KMS-11 (cell line): ENCODE measurements around the gene GPR162.
"Not testable (repeated sequence)": the region's sequence is repeated elsewhere in the genome, so short reads cannot be mapped to it uniquely, and the experiment has no call there.

Experiments
- H2AFZ ChIP-seq: fragments of 200-600 bp; sonication (generic); 2 replicates; pipeline ENCODE4 v1.6.1; 2016; ENCODE audit warnings: antibody characterized with exemption, mixed run types, low read depth
- H3K27ac ChIP-seq: fragments of 200-600 bp; sonication (generic); 2 replicates; pipeline ENCODE4 v1.6.1; 2016; ENCODE audit warnings: mild to moderate bottlenecking, mixed run types
- H3K27me3 ChIP-seq: fragments of 200-600 bp; sonication (generic); 2 replicates; pipeline ENCODE4 v1.6.1; 2017; ENCODE audit warnings: mild to moderate bottlenecking, low read depth, mixed run types, moderate library complexity; ENCODE audit not compliant: insufficient read depth
- H3K36me3 ChIP-seq: fragments of 200-600 bp; sonication (generic); 2 replicates; pipeline ENCODE4 v1.6.1; 2017; ENCODE audit warnings: mild to moderate bottlenecking, mixed run types; ENCODE audit not compliant: insufficient read depth
- H3K4me1 ChIP-seq: fragments of 200-600 bp; sonication (generic); 2 replicates; pipeline ENCODE4 v1.6.1; 2016; ENCODE audit warnings: mild to moderate bottlenecking, low read depth, mixed run types; ENCODE audit not compliant: poor library complexity, severe bottlenecking
- H3K4me2 ChIP-seq: fragments of 200-600 bp; sonication (generic); 2 replicates; pipeline ENCODE4 v1.7.0; 2016; ENCODE audit warnings: mild to moderate bottlenecking, mixed run types
- H3K4me3 ChIP-seq: fragments of 200-600 bp; sonication (generic); IDR thresholded peaks from 2 replicates; pipeline ENCODE4 v1.6.1; 2017; ENCODE audit warnings: low read depth, low read length, mixed read lengths; ENCODE audit not compliant: insufficient read depth
- H3K79me2 ChIP-seq: fragments of 200-600 bp; sonication (generic); 2 replicates; pipeline ENCODE4 v1.6.1; 2016; ENCODE audit warnings: low read depth, mixed run types; ENCODE audit not compliant: insufficient read depth
- H3K9ac ChIP-seq: fragments of 200-600 bp; sonication (generic); 2 replicates; pipeline ENCODE4 v1.6.1; 2016; ENCODE audit warnings: mild to moderate bottlenecking, mixed run types
- H4K20me1 ChIP-seq: fragments of 200-600 bp; sonication (generic); 2 replicates; pipeline ENCODE4 v1.6.1; 2016; ENCODE audit warnings: mild to moderate bottlenecking, mixed run types; ENCODE audit not compliant: insufficient read depth
- TF ChIP-seq, protein P1 (sequence below): fragments of 200-600 bp; sonication (generic); conservative IDR thresholded peaks from 2 replicates; pipeline ENCODE4 v1.6.1; 2017; ENCODE audit warnings: low read depth, mild to moderate bottlenecking, antibody characterized with exemption, low read length, moderate library complexity, mixed read lengths

Gene GPR162

GRCh38 chr12:6867413-6868210 lies 46.0 kb downstream of the GPR162 start, which contains the start of gene TPI1:
TPI1 (plus strand) TSS chr12:6867531; CDS start chr12:6867567, 36 bp downstream.
- H3K4me2 ChIP-seq: peak within 1 kb of the TSS; percentile 88
- H3K79me2 ChIP-seq: peaks cover 25% of the 10 kb centered on the region
- H3K27ac ChIP-seq: peak within 1 kb of the TSS; percentile 81
- peaks cover 12% of the 10 kb centered on the region; the same call in 1 of the 2 replicates for H4K20me1 ChIP-seq
- H3K36me3 ChIP-seq: no peaks in the 10 kb centered on the region; the same call in 1 of the 2 replicates
- H3K4me3 ChIP-seq: peak within 1 kb of the TSS; percentile 4
- TF ChIP-seq, protein P1, sequence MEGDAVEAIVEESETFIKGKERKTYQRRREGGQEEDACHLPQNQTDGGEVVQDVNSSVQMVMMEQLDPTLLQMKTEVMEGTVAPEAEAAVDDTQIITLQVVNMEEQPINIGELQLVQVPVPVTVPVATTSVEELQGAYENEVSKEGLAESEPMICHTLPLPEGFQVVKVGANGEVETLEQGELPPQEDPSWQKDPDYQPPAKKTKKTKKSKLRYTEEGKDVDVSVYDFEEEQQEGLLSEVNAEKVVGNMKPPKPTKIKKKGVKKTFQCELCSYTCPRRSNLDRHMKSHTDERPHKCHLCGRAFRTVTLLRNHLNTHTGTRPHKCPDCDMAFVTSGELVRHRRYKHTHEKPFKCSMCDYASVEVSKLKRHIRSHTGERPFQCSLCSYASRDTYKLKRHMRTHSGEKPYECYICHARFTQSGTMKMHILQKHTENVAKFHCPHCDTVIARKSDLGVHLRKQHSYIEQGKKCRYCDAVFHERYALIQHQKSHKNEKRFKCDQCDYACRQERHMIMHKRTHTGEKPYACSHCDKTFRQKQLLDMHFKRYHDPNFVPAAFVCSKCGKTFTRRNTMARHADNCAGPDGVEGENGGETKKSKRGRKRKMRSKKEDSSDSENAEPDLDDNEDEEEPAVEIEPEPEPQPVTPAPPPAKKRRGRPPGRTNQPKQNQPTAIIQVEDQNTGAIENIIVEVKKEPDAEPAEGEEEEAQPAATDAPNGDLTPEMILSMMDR: no peak
- peak within 1 kb of the TSS; percentile 57 for H2AFZ ChIP-seq
- H3K9ac ChIP-seq: peak within 1 kb of the TSS; percentile 95
- no peaks in the 10 kb centered on the region for H3K27me3 ChIP-seq
- H3K4me1 ChIP-seq: peaks cover 40% of the 10 kb centered on the region

DNA sequence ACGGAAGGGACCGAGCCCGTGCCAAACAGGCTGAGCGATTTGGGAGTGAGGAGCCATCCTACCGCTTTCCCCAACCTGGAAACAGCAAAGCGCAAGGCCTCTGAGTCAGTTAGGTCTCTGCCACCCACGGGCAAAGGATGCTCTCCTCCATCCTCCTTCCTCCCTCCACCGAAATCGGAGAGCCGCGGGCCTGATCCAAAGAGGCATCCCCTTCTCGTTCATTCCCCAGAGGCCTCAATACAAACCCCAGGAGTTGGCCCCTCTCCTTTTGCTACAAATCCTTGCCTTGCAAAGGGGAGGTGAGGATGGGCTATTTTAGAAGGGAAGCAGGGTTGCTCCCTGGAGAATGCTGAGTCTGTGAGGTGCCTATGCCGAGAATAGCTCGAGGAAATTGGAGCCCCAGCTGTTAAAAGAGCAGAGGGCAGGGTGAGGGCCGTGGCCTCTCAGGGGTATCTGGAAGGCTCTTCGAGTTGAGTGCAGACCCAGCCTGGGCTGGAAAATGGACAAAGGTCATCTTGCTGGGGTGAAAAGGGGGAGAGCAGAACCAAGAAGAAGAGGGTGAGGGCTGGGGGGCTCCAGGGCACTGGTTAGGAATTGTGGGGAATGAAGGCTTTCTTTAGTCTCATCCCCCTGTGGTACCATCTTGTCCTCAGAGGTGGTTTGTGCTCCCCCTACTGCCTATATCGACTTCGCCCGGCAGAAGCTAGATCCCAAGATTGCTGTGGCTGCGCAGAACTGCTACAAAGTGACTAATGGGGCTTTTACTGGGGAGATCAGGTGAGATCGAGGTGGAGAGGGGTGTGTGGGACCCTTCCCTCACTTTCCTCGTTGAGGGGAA lies 46.8 kb downstream of the GPR162 start:
- peaks cover 40% of the 10 kb centered on the region for H3K4me1 ChIP-seq
- no peaks in the 10 kb centered on the region for H3K27me3 ChIP-seq
- H3K27ac ChIP-seq: peak overlapping the region; percentile 81
- no peak overlapping the region for H2AFZ ChIP-seq
- peaks cover 25% of the 10 kb centered on the region for H3K79me2 ChIP-seq
- TF ChIP-seq, protein P1: no peak
- H3K9ac ChIP-seq: peak overlapping the region; percentile 95; the same call in 1 of the 2 replicates
- peaks cover 12% of the 10 kb centered on the region; the same call in 1 of the 2 replicates for H4K20me1 ChIP-seq
- H3K4me3 ChIP-seq: no peak overlapping the region
- H3K36me3 ChIP-seq: no peaks in the 10 kb centered on the region; the same call in 1 of the 2 replicates
- H3K4me2 ChIP-seq: peak overlapping the region; percentile 65

DNA sequence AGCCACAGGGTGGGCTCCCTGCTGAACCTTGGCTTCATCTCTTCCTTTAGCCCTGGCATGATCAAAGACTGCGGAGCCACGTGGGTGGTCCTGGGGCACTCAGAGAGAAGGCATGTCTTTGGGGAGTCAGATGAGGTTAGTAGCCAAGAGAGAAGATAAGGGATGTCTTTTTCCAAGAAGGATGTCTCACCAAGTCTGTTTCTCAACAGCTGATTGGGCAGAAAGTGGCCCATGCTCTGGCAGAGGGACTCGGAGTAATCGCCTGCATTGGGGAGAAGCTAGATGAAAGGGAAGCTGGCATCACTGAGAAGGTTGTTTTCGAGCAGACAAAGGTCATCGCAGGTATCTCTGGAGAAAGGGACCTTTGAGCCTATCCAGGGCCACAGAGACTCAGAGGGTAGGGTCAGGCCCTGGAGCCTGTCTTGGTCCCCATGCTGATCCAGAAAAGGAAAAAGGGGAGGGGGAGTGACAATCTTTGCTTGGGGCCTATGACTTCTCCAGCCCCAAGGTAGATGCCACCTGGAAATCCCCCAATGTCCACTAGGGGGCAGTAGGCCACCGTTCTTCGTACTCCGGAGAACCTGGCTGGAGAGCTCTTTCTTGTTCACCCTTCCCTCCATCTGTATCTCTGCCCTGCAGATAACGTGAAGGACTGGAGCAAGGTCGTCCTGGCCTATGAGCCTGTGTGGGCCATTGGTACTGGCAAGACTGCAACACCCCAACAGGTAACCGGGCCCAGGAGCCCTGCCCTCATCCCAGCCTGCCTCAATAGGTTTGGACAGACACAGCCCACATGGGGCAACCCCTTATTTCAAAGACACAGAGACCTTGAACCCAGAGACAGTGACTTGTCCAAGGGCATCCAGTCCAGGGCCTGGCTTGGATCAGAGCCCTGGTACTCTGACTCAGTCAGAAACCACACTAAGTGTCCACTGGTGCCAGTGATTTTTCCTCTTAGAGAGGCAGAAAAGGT lies 47.7 kb downstream of the GPR162 start:
- Histone ChIP-seq H2AFZ (no peak overlapping the region), H3K36me3 (no peaks in the 10 kb centered on the region; the same call in 1 of the 2 replicates), H3K4me3 (no peak overlapping the region), H3K27me3 (no peaks in the 10 kb centered on the region), H3K4me1 (peaks cover 47% of the 10 kb centered on the region), H3K27ac (no peak overlapping the region; the same call in 1 of the 2 replicates), H3K9ac (peak overlapping the region; percentile 95; the same call in 1 of the 2 replicates), H3K79me2 (peaks cover 25% of the 10 kb centered on the region), H4K20me1 (peaks cover 12% of the 10 kb centered on the region; the same call in 1 of the 2 replicates), H3K4me2 (peak overlapping the region; percentile 65)
- TF ChIP-seq, protein P1: peak; percentile 80

DNA sequence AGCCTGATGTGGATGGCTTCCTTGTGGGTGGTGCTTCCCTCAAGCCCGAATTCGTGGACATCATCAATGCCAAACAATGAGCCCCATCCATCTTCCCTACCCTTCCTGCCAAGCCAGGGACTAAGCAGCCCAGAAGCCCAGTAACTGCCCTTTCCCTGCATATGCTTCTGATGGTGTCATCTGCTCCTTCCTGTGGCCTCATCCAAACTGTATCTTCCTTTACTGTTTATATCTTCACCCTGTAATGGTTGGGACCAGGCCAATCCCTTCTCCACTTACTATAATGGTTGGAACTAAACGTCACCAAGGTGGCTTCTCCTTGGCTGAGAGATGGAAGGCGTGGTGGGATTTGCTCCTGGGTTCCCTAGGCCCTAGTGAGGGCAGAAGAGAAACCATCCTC lies 48.7 kb downstream of the GPR162 start:
- H3K27ac ChIP-seq, H2AFZ ChIP-seq, H3K36me3 ChIP-seq, H3K4me3 ChIP-seq, H3K27me3 ChIP-seq, H3K9ac ChIP-seq: not testable (repeated sequence)
- Histone ChIP-seq H4K20me1 (peaks cover 12% of the 10 kb centered on the region; the same call in 1 of the 2 replicates), H3K79me2 (peaks cover 25% of the 10 kb centered on the region), H3K4me2 (peak overlapping the region; percentile 3; the same call in 1 of the 2 replicates), H3K4me1 (peaks cover 53% of the 10 kb centered on the region)
